ENCODE measurements around the gene ZNF615. TPM values are rescaled to one million over a fixed set of nuclear protein-coding genes. Genes with fewer than 3 reads are reported as not detected.

Gene ZNF615
- total and polyA plus RNA-seq, 2 of the 4 experiments (the other 2 are of a cell fraction) = 2.0 to 10.9 TPM

DNA sequence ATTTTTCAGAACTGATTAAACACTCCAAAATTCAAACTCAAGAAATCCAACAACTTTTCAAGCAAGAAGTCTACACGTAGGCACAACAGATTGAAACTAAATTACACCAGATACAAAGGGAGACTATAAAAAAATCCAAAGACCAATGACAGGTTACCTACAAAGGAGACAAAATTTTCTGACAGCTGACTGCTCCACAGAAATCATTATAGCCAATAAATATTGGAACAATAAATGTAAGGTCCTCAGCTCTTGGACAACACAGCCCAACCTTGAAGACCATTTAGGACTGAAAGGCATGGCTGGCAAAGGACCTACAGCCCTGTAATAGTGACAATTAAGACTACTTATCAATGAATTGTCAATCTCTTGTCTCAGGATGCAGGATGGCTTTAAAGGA, 37.3 kb downstream of the ZNF615 start:
- Histone ChIP-seq H3K4me3 (ENCODE audit: insufficient read depth, low read depth, low read length) (no peak overlapping the region), H2BK120ac (ENCODE audit: low read depth, low read length) (no peak overlapping the region), H3K18ac (ENCODE audit: low read depth, low read length) (no peak overlapping the region), H3K23ac (ENCODE audit: low read depth, low read length) (no peak overlapping the region), H3K14ac (replicated peaks; ENCODE audit: low read depth, low read length) (no peak overlapping the region), H3K36me3 (ENCODE audit: control insufficient read depth, insufficient read depth, low read length) (peaks cover 59% of the 10 kb centered on the region), H4K8ac (ENCODE audit: low read depth in 2 of 2, low read length in 2 of 2) (no peak overlapping the region), H2AK9ac (replicated peaks; ENCODE audit: low read depth, low read length, poor library complexity) (no peak overlapping the region), H3K56ac (ENCODE audit: extremely low read depth, insufficient read depth, low read length) (no peak overlapping the region), H2BK15ac (ENCODE audit: low read depth, low read length) (no peak overlapping the region), H2AK5ac (ENCODE audit: low read depth, low read length) (no peak overlapping the region), H3K4me2 (ENCODE audit: low read depth, low read length) (no peak overlapping the region), H3K9ac (ENCODE audit: low read depth, low read length) (no peak overlapping the region), H3K9me1 (ENCODE audit: insufficient read depth, low read length) (no peaks in the 10 kb centered on the region), H2BK20ac (ENCODE audit: low read depth, low read length) (no peak overlapping the region), H4K20me1 (ENCODE audit: insufficient read depth, low read length) (no peaks in the 10 kb centered on the region), H4K5ac (ENCODE audit: low read depth, low read length) (no peak overlapping the region), H3K27ac (ENCODE audit: insufficient read depth, low read length) (no peak overlapping the region), H3K4me1 (ENCODE audit: control insufficient read depth, insufficient read depth, low read length) (no peaks in the 10 kb centered on the region), H2BK5ac (ENCODE audit: low read depth, low read length, poor library complexity, severe bottlenecking) (no peak overlapping the region), H3K4ac (ENCODE audit: low read depth, low read length) (no peak overlapping the region), H3K27me3 (ENCODE audit: control insufficient read depth, insufficient read depth, low read length) (no peaks in the 10 kb centered on the region), H2AFZ (replicated peaks; ENCODE audit: low read length, poor library complexity) (no peak overlapping the region), H3K79me1 (ENCODE audit: low read depth in 1 of 2, low read length in 2 of 2) (peaks cover 2 to 10% of the 10 kb centered on the region in 2 experiments; a peak in 2 of 4 replicates), H3K9me3 (ENCODE audit: control insufficient read depth, insufficient read depth, low read length) (peaks cover 77% of the 10 kb centered on the region), H4K91ac (ENCODE audit: insufficient read depth, low read depth, low read length) (no peak overlapping the region)
- DNase-seq (no peak), ATAC-seq (ENCODE audit: low read depth) (no peak)
- ChIA-PET POLR2A (ENCODE audit: unreplicated experiment) (no interaction called here), CTCF (no interaction called here)
- TF ChIP-seq RAD21 (IDR thresholded peaks at IDR 0.05; ENCODE audit: low read length) = no peak
- no peak for TF ChIP-seq USF2 (IDR thresholded peaks at IDR 0.05; ENCODE audit: low read depth, low read length)
- no peak for TF ChIP-seq NFE2L2 (IDR thresholded peaks at IDR 0.05; ENCODE audit: low read depth, low read length)
- TF ChIP-seq RFX5 (IDR thresholded peaks at IDR 0.05; ENCODE audit: low read depth, low read length) = no peak
- TF ChIP-seq BHLHE40 (IDR thresholded peaks at IDR 0.05; ENCODE audit: low read depth, low read length) = no peak
- no peak for TF ChIP-seq ELK1 (IDR thresholded peaks at IDR 0.05; ENCODE audit: borderline replicate concordance, low read depth, low read length)
- no peak for TF ChIP-seq MAFK (IDR thresholded peaks at IDR 0.05; ENCODE audit: low read depth, low read length)
- dilution Hi-C loops (cut with HindIII; ENCODE audit: low sequenced_read_pairs, unreplicated experiment) = no loop called here
- in situ Hi-C loops (cut with MboI; ENCODE audit: low sequenced_read_pairs) = no loop called here
- WGBS, 2 experiments (ENCODE audit: extremely low coverage in 2 of 2, insufficient read length in 1 of 2) = no CpG with 5 or more reads among the region's 1 CpG
- intact Hi-C loops (cut with micrococcal nuclease) = no loop called here
- no TSS peak for BruUV-seq (replicated peaks)

Measured in IMR-90 (cell line).